ENCODE measurements around the gene TNIK. TPM values are rescaled to one million over a fixed set of nuclear protein-coding genes. Genes with fewer than 3 reads are reported as not detected.

Gene TNIK
- total RNA-seq, 1 experiment from 2014 or later, result 5.8 TPM

DNA sequence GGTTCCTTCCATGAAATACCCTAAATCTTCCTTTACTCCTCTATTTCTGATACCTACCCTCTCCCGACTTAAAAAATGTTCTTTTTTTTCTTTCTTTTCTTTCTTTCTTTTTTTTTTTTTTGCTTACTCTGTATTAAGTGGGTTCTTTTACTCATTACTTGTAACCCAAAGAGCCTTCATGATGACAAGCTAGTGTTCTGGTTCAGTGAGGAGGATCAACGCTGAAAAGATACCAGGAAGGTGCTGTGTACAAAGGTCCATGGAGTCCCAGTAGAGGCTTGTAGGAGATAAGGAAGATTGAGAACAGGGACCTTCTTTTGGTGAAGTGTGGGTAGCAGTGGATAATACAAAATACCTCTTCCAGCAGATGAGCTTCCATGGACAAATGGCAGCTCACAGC is 369.9 kb downstream of the TNIK start:
- DNase-seq (ENCODE audit: low read depth), result no peak

GRCh38 chr3:171088964-171089754 is 371.0 kb downstream of the TNIK start:
- DNase-seq (ENCODE audit: low read depth), result peak; percentile 93

DNA sequence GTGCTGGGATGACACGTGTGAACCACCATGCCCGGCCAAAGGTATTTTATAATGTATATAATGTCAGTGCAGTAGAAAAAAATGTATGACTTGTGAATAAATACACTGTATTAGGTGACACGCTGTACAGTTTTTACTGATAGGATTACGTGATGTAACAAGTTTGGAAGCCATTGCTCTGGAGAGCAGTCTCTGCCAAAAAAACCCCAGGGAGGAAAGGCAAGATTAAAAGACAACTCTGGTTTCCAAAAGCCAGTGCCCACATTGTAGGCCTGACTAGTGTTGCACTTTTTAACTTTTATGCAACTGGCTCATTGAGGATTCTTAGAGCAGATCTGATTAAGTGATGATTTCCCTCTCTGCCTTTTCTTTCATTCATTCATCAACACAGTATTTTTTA is 371.7 kb downstream of the TNIK start:
- no peak for DNase-seq (ENCODE audit: low read depth)

GRCh38 chr3:171086914-171087313 is 373.3 kb downstream of the TNIK start:
- DNase-seq (ENCODE audit: low read depth), result no peak

- no peak for DNase-seq (ENCODE audit: low read depth)
Measured at GRCh38 chr3:171077261-171077660, 382.9 kb downstream of the TNIK start.

GRCh38 chr3:171072432-171072831 is 387.8 kb downstream of the TNIK start:
- no peak for DNase-seq (ENCODE audit: low read depth)

DNA sequence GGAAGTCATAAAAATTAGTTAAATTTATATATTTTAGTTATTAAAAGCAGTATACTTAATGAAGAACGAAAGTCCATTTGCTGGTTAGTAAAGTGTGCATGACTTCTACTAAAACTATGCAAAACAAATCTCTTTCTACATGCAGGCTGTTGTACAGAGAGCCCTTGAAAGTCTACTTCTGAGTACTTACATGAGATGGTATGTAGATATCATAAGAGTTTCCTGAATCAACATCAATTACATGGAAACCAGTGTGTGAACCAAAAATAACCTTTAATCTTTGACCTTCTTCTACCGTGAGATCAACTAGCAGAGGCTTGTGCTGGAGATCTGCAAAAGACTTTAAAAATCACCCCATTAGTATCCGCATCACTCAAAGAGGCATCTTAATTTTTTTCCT is 391.5 kb downstream of the TNIK start:
- DNase-seq (ENCODE audit: low read depth), result no peak

DNA sequence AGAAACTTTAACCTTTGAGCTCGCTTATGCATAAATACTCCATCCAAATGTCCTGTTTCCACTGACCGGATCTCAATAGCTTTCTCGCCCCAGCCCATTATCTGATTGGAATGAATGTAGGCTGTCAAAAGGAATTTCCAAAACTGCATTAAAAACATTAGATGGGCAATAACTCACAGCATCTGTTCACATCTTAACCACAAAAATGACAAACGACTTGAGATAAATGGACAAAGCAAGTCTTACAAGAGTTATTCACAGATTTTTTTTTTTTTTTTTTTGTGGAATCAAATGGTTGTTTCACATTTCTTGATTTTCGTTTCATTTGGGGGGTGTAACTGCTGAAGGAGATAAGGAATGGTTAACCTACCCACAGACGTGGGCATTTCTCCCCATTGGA is 394.0 kb downstream of the TNIK start:
- no peak for DNase-seq (ENCODE audit: low read depth)

GRCh38 chr3:171065732-171066131 is 394.5 kb downstream of the TNIK start:
- DNase-seq (ENCODE audit: low read depth), result no peak

GRCh38 chr3:171064461-171064860 is 395.7 kb downstream of the TNIK start:
- DNase-seq (ENCODE audit: low read depth), result no peak

DNA sequence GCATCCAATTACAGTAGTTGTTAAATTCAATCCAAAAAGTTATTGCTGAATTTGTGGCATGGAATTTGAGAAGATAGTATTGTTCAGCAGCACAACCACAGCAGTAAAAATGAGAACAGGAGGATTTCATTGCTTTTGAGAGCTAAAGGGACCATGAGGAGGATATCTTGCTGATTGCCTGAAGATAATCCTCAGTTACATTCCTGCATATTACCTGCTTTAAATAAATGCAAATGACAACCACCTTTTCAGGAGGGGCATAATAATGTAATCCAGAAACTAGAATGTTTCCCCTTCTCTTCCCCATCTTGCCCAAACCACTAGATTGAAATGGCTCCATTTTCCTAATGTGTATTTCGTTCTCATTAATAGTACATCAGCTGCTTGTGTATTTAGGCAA is 398.5 kb downstream of the TNIK start:
- no peak for DNase-seq (ENCODE audit: low read depth)

GRCh38 chr3:171059978-171060377 is 400.2 kb downstream of the TNIK start:
- DNase-seq (ENCODE audit: low read depth), result no peak

GRCh38 chr3:171058873-171059603 is 401.2 kb downstream of the TNIK start:
- no peak for DNase-seq (ENCODE audit: low read depth)

GRCh38 chr3:171058058-171058457 is 402.1 kb downstream of the TNIK start:
- no peak for DNase-seq (ENCODE audit: low read depth)

GRCh38 chr3:171057072-171057471 is 403.1 kb downstream of the TNIK start:
- no peak for DNase-seq (ENCODE audit: low read depth)

GRCh38 chr3:171056528-171056927 is 403.7 kb downstream of the TNIK start:
- peak; percentile 43 for DNase-seq (ENCODE audit: low read depth)

DNA sequence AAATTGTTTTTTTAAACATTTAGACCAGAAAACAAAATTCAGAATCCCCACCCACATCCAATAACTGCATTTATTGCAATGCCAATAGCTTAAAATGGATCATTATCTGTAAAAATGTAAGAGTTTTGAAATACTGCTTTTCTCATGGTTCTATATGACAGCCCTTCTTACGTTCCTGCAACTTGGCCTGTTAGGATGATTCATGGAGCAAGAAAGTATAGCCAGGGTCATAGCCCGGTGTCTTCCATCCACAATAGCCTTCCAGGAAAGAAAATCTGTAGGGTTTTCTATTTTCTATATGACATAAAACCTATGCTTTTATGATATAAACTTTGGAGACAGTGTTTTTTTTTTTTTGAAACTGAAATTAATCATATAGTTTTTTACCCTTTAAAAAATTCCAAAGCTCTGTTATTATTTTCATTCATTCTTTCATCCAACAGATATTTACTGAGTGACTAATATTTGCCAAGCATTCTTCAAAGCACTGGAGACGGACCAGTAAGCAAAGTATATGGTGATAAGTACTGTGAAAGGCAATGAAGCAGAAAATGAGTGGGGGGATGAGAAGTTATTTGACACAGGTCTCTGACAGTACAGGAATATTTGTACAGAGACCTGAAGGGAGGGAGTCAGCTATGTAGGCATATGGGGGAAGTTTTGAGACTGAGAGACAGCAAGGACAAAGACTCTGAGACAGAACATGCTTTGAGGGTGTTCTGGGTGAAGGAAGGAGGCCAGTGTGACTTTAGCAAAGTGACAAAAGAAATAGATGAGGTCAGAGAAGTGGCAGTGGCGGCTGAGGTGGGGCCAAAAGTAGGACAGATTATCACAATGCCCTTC is 404.6 kb downstream of the TNIK start:
- DNase-seq (ENCODE audit: low read depth), result no peak

DNA sequence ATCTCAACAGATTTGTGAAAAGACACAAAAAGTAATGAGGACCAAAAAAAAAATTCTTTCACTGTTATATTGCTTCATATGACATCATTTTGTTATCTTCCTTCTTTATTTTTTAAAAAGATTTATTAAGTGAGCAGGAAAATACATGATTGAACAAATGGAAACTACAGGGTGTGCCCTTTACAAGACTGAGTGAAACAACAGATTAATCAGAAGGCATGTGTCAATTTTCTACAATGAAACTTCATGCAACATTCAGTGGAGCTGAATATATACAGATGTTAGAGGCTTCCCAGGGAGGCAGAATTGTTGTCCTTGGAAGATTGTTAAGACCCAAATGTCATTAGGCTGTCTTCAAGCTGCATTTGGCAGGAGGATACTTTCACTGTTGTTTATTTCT is 405.3 kb downstream of the TNIK start:
- no peak for DNase-seq (ENCODE audit: low read depth)

- no peak for DNase-seq (ENCODE audit: low read depth)
Measured at GRCh38 chr3:171054231-171054630, 406.0 kb downstream of the TNIK start.

- peak; percentile 65 for DNase-seq (ENCODE audit: low read depth)
Measured at GRCh38 chr3:171049861-171050444, 410.3 kb downstream of the TNIK start.

DNA sequence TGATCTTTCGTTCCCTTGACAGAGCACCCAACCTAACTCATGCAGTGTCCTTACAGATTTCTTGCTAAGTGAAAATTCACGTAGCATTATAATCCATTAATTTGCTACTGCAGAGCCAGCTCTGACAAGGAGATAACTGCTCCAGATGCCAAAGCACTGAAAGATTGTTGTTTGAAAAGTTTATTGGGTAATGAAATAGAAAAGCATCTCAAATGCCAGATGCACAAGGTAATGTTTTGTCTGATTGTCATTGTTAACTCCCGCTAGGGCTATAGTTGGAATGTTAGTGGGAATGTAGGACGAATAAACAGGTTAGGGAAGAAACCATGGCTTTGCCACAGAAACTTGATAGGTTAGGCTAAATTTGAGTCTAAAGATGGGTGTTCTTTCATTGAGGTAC is 413.4 kb downstream of the TNIK start:
- no peak for DNase-seq (ENCODE audit: low read depth)
